Measurements from ENCODE around the gene ACR.
A peak's percentile ranks its signal among the peaks of the same experiment; 100 is the strongest.

Gene ACR

GRCh38 chr22:50700387-50701075, 37.5 kb upstream of the ACR start:
- no peak overlapping the region for H3K4ac ChIP-seq (ENCODE audit: low read length)
- H3K4me3 ChIP-seq (ENCODE audit: low read length in 2 of 2), result no peak overlapping the region
- H3K27ac ChIP-seq (replicated peaks; ENCODE audit: low read length), result no peak overlapping the region
- H3K4me2 ChIP-seq (ENCODE audit: insufficient read depth, low read length, poor library complexity, severe bottlenecking), result no peak overlapping the region
- H4K91ac ChIP-seq (ENCODE audit: low read depth, low read length, poor library complexity), result no peak overlapping the region
- peak overlapping the region; percentile 33 for H2AK5ac ChIP-seq (ENCODE audit: low read depth, low read length)
- no peak overlapping the region for H2BK120ac ChIP-seq (ENCODE audit: low read depth, low read length)
- H3K23ac ChIP-seq (ENCODE audit: low read depth, low read length, poor library complexity), result peak overlapping the region; percentile 16
- peaks cover 27 to 28% of the 10 kb centered on the region in 2 donors for H3K4me1 ChIP-seq (ENCODE audit: control insufficient read depth in 2 of 2, insufficient read depth in 1 of 2, low read depth in 1 of 2, low read length in 2 of 2)
- H2BK15ac ChIP-seq (ENCODE audit: low read length), result no peak overlapping the region
- peak overlapping the region; percentile 89 for H3K18ac ChIP-seq (ENCODE audit: low read length)
- H2AFZ ChIP-seq (ENCODE audit: low read length), result no peak overlapping the region
- H2BK12ac ChIP-seq (ENCODE audit: low read length), result no peak overlapping the region
- H3K14ac ChIP-seq (ENCODE audit: low read length), result peak overlapping the region; percentile 58
- DNase-seq (ENCODE audit: low spot score), result no peak
- peak overlapping the region; percentile 50 for H3K9ac ChIP-seq (ENCODE audit: low read depth, low read length, poor library complexity)
- H3K79me1 ChIP-seq (ENCODE audit: low read depth, low read length), result peaks cover 1% of the 10 kb centered on the region
- peak overlapping the region; percentile 61 for H2BK5ac ChIP-seq (ENCODE audit: low read length)
- H3K36me3 ChIP-seq (replicated peaks in 1 of 2; ENCODE audit: control insufficient read depth in 2 of 2, insufficient read depth in 2 of 2, low read length in 2 of 2), result peaks cover 12 to 51% of the 10 kb centered on the region in 2 donors
- H3K9me3 ChIP-seq (replicated peaks in 1 of 2; ENCODE audit: control insufficient read depth in 2 of 2, insufficient read depth in 1 of 2, low read depth in 1 of 2, low read length in 2 of 2), result no peaks in the 10 kb centered on the region
- WGBS, 2 donors (ENCODE audit: extremely low coverage in 2 of 2, insufficient read length in 2 of 2, insufficient replicate concordance in 1 of 2), result no CpG with 5 or more reads among the region's 19 CpGs
- peaks cover 0 to 3% (median 0%) of the 10 kb centered on the region in 3 experiments for H3K27me3 ChIP-seq (ENCODE audit: control insufficient read depth in 3 of 3, insufficient read depth in 3 of 3, low read depth in 1 of 3, low read length in 3 of 3)
- no peak overlapping the region for H4K8ac ChIP-seq (ENCODE audit: low read depth, low read length)

- H3K4me2 ChIP-seq (ENCODE audit: insufficient read depth, low read length, poor library complexity, severe bottlenecking), result no peak overlapping the region
- H3K4me3 ChIP-seq (ENCODE audit: low read length in 2 of 2), result no peak overlapping the region
- no peak overlapping the region for H2BK15ac ChIP-seq (ENCODE audit: low read length)
- no peak overlapping the region for H2BK5ac ChIP-seq (ENCODE audit: low read length)
- peak overlapping the region; percentile 33 for H2AK5ac ChIP-seq (ENCODE audit: low read depth, low read length)
- no peak overlapping the region for H4K91ac ChIP-seq (ENCODE audit: low read depth, low read length, poor library complexity)
- no peak overlapping the region for H2BK120ac ChIP-seq (ENCODE audit: low read depth, low read length)
- H3K23ac ChIP-seq (ENCODE audit: low read depth, low read length, poor library complexity), result no peak overlapping the region
- H3K9me3 ChIP-seq (replicated peaks in 1 of 2; ENCODE audit: control insufficient read depth in 2 of 2, insufficient read depth in 1 of 2, low read depth in 1 of 2, low read length in 2 of 2), result no peaks in the 10 kb centered on the region
- no CpG with 5 or more reads among the region's 7 CpGs for WGBS, 2 donors (ENCODE audit: extremely low coverage in 2 of 2, insufficient read length in 2 of 2, insufficient replicate concordance in 1 of 2)
- peaks cover 12 to 52% of the 10 kb centered on the region in 2 donors for H3K36me3 ChIP-seq (replicated peaks in 1 of 2; ENCODE audit: control insufficient read depth in 2 of 2, insufficient read depth in 2 of 2, low read length in 2 of 2)
- no peak overlapping the region for H3K9ac ChIP-seq (ENCODE audit: low read depth, low read length, poor library complexity)
- DNase-seq (ENCODE audit: low spot score), result no peak
- peaks cover 0 to 3% (median 0%) of the 10 kb centered on the region in 3 experiments for H3K27me3 ChIP-seq (ENCODE audit: control insufficient read depth in 3 of 3, insufficient read depth in 3 of 3, low read depth in 1 of 3, low read length in 3 of 3)
- no peak overlapping the region for H3K27ac ChIP-seq (replicated peaks; ENCODE audit: low read length)
- no peak overlapping the region for H4K8ac ChIP-seq (ENCODE audit: low read depth, low read length)
- peaks cover 2% of the 10 kb centered on the region for H3K79me1 ChIP-seq (ENCODE audit: low read depth, low read length)
- H2AFZ ChIP-seq (ENCODE audit: low read length), result no peak overlapping the region
- H3K4ac ChIP-seq (ENCODE audit: low read length), result no peak overlapping the region
- no peak overlapping the region for H3K18ac ChIP-seq (ENCODE audit: low read length)
- H3K14ac ChIP-seq (ENCODE audit: low read length), result no peak overlapping the region
- peaks cover 28 to 30% of the 10 kb centered on the region in 2 donors for H3K4me1 ChIP-seq (ENCODE audit: control insufficient read depth in 2 of 2, insufficient read depth in 1 of 2, low read depth in 1 of 2, low read length in 2 of 2)
- H2BK12ac ChIP-seq (ENCODE audit: low read length), result no peak overlapping the region
Observed at GRCh38 chr22:50701076-50701419, 37.0 kb upstream of the ACR start.

- H2AFZ ChIP-seq (ENCODE audit: low read length), result no peak overlapping the region
- H3K9me3 ChIP-seq (replicated peaks in 1 of 2; ENCODE audit: control insufficient read depth in 2 of 2, insufficient read depth in 1 of 2, low read depth in 1 of 2, low read length in 2 of 2), result no peaks in the 10 kb centered on the region
- H3K4me3 ChIP-seq (ENCODE audit: low read length in 2 of 2), result no peak overlapping the region
- no peak overlapping the region for H3K27ac ChIP-seq (replicated peaks; ENCODE audit: low read length)
- peaks cover 0 to 3% (median 0%) of the 10 kb centered on the region in 3 experiments for H3K27me3 ChIP-seq (ENCODE audit: control insufficient read depth in 3 of 3, insufficient read depth in 3 of 3, low read depth in 1 of 3, low read length in 3 of 3)
- no peak for DNase-seq (ENCODE audit: low spot score)
- H3K18ac ChIP-seq (ENCODE audit: low read length), result no peak overlapping the region
- H2AK5ac ChIP-seq (ENCODE audit: low read depth, low read length), result no peak overlapping the region
- whole genome bisulfite sequencing, 2 donors (ENCODE audit: extremely low coverage in 2 of 2, insufficient read length in 2 of 2, insufficient replicate concordance in 1 of 2), result 100% methylated on average over 1 of the region's 11 CpGs; no CpG with 5 or more reads in 1 of the 2 donors
- H3K4me1 ChIP-seq (ENCODE audit: control insufficient read depth in 2 of 2, insufficient read depth in 1 of 2, low read depth in 1 of 2, low read length in 2 of 2), result peaks cover 25 to 30% of the 10 kb centered on the region in 2 donors
- no peak overlapping the region for H4K8ac ChIP-seq (ENCODE audit: low read depth, low read length)
- H2BK5ac ChIP-seq (ENCODE audit: low read length), result no peak overlapping the region
- H3K4me2 ChIP-seq (ENCODE audit: insufficient read depth, low read length, poor library complexity, severe bottlenecking), result no peak overlapping the region
- H3K36me3 ChIP-seq (replicated peaks in 1 of 2; ENCODE audit: control insufficient read depth in 2 of 2, insufficient read depth in 2 of 2, low read length in 2 of 2), result peaks cover 14 to 58% of the 10 kb centered on the region in 2 donors
- H3K14ac ChIP-seq (ENCODE audit: low read length), result no peak overlapping the region
- peaks cover 8% of the 10 kb centered on the region for H3K79me1 ChIP-seq (ENCODE audit: low read depth, low read length)
- no peak overlapping the region for H2BK120ac ChIP-seq (ENCODE audit: low read depth, low read length)
- no peak overlapping the region for H3K9ac ChIP-seq (ENCODE audit: low read depth, low read length, poor library complexity)
- H2BK12ac ChIP-seq (ENCODE audit: low read length), result no peak overlapping the region
- no peak overlapping the region for H2BK15ac ChIP-seq (ENCODE audit: low read length)
- no peak overlapping the region for H4K91ac ChIP-seq (ENCODE audit: low read depth, low read length, poor library complexity)
- no peak overlapping the region for H3K4ac ChIP-seq (ENCODE audit: low read length)
- H3K23ac ChIP-seq (ENCODE audit: low read depth, low read length, poor library complexity), result no peak overlapping the region
Observed at GRCh38 chr22:50701428-50702154, 36.4 kb upstream of the ACR start.

GRCh38 chr22:50702261-50702671, 35.7 kb upstream of the ACR start:
- Histone ChIP-seq H3K9me3 (replicated peaks in 1 of 2; ENCODE audit: control insufficient read depth in 2 of 2, insufficient read depth in 1 of 2, low read depth in 1 of 2, low read length in 2 of 2) (no peaks in the 10 kb centered on the region), H3K79me1 (ENCODE audit: low read depth, low read length) (peaks cover 7% of the 10 kb centered on the region), H2AK5ac (ENCODE audit: low read depth, low read length) (no peak overlapping the region), H3K4me2 (ENCODE audit: insufficient read depth, low read length, poor library complexity, severe bottlenecking) (no peak overlapping the region), H3K36me3 (replicated peaks in 1 of 2; ENCODE audit: control insufficient read depth in 2 of 2, insufficient read depth in 2 of 2, low read length in 2 of 2) (peaks cover 14 to 63% of the 10 kb centered on the region in 2 donors), H3K4me1 (ENCODE audit: control insufficient read depth in 2 of 2, insufficient read depth in 1 of 2, low read depth in 1 of 2, low read length in 2 of 2) (peaks cover 25 to 26% of the 10 kb centered on the region in 2 donors), H4K91ac (ENCODE audit: low read depth, low read length, poor library complexity) (no peak overlapping the region), H3K4ac (ENCODE audit: low read length) (no peak overlapping the region), H3K23ac (ENCODE audit: low read depth, low read length, poor library complexity) (no peak overlapping the region), H3K18ac (ENCODE audit: low read length) (no peak overlapping the region), H3K4me3 (ENCODE audit: low read length in 2 of 2) (no peak overlapping the region), H4K8ac (ENCODE audit: low read depth, low read length) (no peak overlapping the region), H3K9ac (ENCODE audit: low read depth, low read length, poor library complexity) (no peak overlapping the region), H3K14ac (ENCODE audit: low read length) (no peak overlapping the region), H2BK120ac (ENCODE audit: low read depth, low read length) (no peak overlapping the region), H2AFZ (ENCODE audit: low read length) (no peak overlapping the region), H2BK5ac (ENCODE audit: low read length) (no peak overlapping the region), H3K27ac (replicated peaks; ENCODE audit: low read length) (no peak overlapping the region), H2BK12ac (ENCODE audit: low read length) (no peak overlapping the region), H3K27me3 (ENCODE audit: control insufficient read depth in 3 of 3, insufficient read depth in 3 of 3, low read depth in 1 of 3, low read length in 3 of 3) (peaks cover 0 to 3% (median 0%) of the 10 kb centered on the region in 3 experiments), H2BK15ac (ENCODE audit: low read length) (no peak overlapping the region)
- WGBS, 2 donors (ENCODE audit: extremely low coverage in 2 of 2, insufficient read length in 2 of 2, insufficient replicate concordance in 1 of 2), result no CpG with 5 or more reads among the region's 7 CpGs
- no peak for DNase-seq (ENCODE audit: low spot score)
